ENCODE data around the gene ZNF275.

Gene ZNF275

GRCh38 chrX:153310901-153311300 is 23.1 kb upstream of the ZNF275 start:
- TF ChIP-seq CTCF (IDR thresholded peaks at IDR 0.05; ENCODE audit: extremely low read depth, insufficient read depth, missing control alignments) = no peak
- in situ Hi-C loops (cut with MboI; ENCODE audit: low pct_unique_long_range_greater_than_20kb, low sequenced_read_pairs, unreplicated experiment) = no loop called here
- no peak for DNase-seq (ENCODE audit: low spot score)

GRCh38 chrX:153312041-153312440 is 21.9 kb upstream of the ZNF275 start:
- no peak for DNase-seq (ENCODE audit: low spot score)
- in situ Hi-C loops (cut with MboI; ENCODE audit: low pct_unique_long_range_greater_than_20kb, low sequenced_read_pairs, unreplicated experiment) = no loop called here
- no peak for TF ChIP-seq CTCF (IDR thresholded peaks at IDR 0.05; ENCODE audit: extremely low read depth, insufficient read depth, missing control alignments)

- in situ Hi-C loops (cut with MboI; ENCODE audit: low pct_unique_long_range_greater_than_20kb, low sequenced_read_pairs, unreplicated experiment) = no loop called here
- no peak for TF ChIP-seq CTCF (IDR thresholded peaks at IDR 0.05; ENCODE audit: extremely low read depth, insufficient read depth, missing control alignments)
These were observed 21.1 kb upstream of the ZNF275 start for GRCh38 chrX:153312842-153313241.

GRCh38 chrX:153317306-153317705 is 16.6 kb upstream of the ZNF275 start:
- DNase-seq (ENCODE audit: low spot score) = no peak
- in situ Hi-C loops (cut with MboI; ENCODE audit: low pct_unique_long_range_greater_than_20kb, low sequenced_read_pairs, unreplicated experiment) = no loop called here
- no peak for TF ChIP-seq CTCF (IDR thresholded peaks at IDR 0.05; ENCODE audit: extremely low read depth, insufficient read depth, missing control alignments)

More at GRCh38 chrX:153312842-153313241, 21.1 kb upstream of the ZNF275 start:
- no peak for DNase-seq (ENCODE audit: low spot score)

GRCh38 chrX:153317996-153318722 is 15.8 kb upstream of the ZNF275 start:
- no peak for DNase-seq (ENCODE audit: low spot score)
- in situ Hi-C loops (cut with MboI; ENCODE audit: low pct_unique_long_range_greater_than_20kb, low sequenced_read_pairs, unreplicated experiment) = no loop called here
- TF ChIP-seq CTCF (IDR thresholded peaks at IDR 0.05; ENCODE audit: extremely low read depth, insufficient read depth, missing control alignments) = no peak

GRCh38 chrX:153318811-153319210 is 15.1 kb upstream of the ZNF275 start:
- in situ Hi-C loops (cut with MboI; ENCODE audit: low pct_unique_long_range_greater_than_20kb, low sequenced_read_pairs, unreplicated experiment) = no loop called here
- no peak for TF ChIP-seq CTCF (IDR thresholded peaks at IDR 0.05; ENCODE audit: extremely low read depth, insufficient read depth, missing control alignments)
- DNase-seq (ENCODE audit: low spot score) = no peak

All from GM13977 (cell line).